GM21619 (cell line): ENCODE measurements around the gene ABAT.
"Not testable (repeated sequence)": the region's sequence is repeated elsewhere in the genome, so short reads cannot be mapped to it uniquely, and the experiment has no call there.

Source experiments
- ATAC-seq: cut with Tn5 transposase; IDR thresholded peaks from one replicate; pipeline ENCODE4 v1.9.1; 2021; ENCODE audit not compliant: unreplicated experiment

ABAT gene

GRCh38 chr16:8648877-8649276 lies 25.5 kb upstream of the ABAT start:
- no peak for ATAC-seq

- ATAC-seq: no peak
These were observed 24.4 kb upstream of the ABAT start for GRCh38 chr16:8649829-8650554.

- ATAC-seq: not testable (repeated sequence)
These were observed 22.5 kb upstream of the ABAT start for GRCh38 chr16:8651958-8652357.

- ATAC-seq: peak; percentile 74
These were observed 19.2 kb upstream of the ABAT start for GRCh38 chr16:8655184-8655717.

GRCh38 chr16:8656376-8656775 lies 18.0 kb upstream of the ABAT start:
- no peak for ATAC-seq

- peak; percentile 56 for ATAC-seq
These were observed 13.5 kb upstream of the ABAT start for GRCh38 chr16:8660841-8661301.

GRCh38 chr16:8661703-8662102 lies 12.7 kb upstream of the ABAT start:
- ATAC-seq: no peak

- ATAC-seq: no peak
These were observed 11.0 kb upstream of the ABAT start for GRCh38 chr16:8663192-8664089.

- ATAC-seq: no peak
These were observed 8.9 kb upstream of the ABAT start for GRCh38 chr16:8665529-8665928.

- no peak for ATAC-seq
These were observed 6.9 kb upstream of the ABAT start for GRCh38 chr16:8667492-8667891.

GRCh38 chr16:8668113-8668512 lies 6.3 kb upstream of the ABAT start:
- no peak for ATAC-seq

- no peak for ATAC-seq
These were observed 4.9 kb upstream of the ABAT start for GRCh38 chr16:8669481-8669880.

GRCh38 chr16:8670014-8670560 lies 4.3 kb upstream of the ABAT start:
- ATAC-seq: no peak

- ATAC-seq: peak; percentile 38
These were observed 605 bp upstream of the ABAT start for GRCh38 chr16:8673611-8674412.

GRCh38 chr16:8675183-8676159 lies 1.1 kb downstream of the ABAT start:
- ATAC-seq: no peak

- no peak for ATAC-seq
These were observed 1.7 kb downstream of the ABAT start for GRCh38 chr16:8676160-8676547.

- no peak for ATAC-seq
These were observed 2.4 kb downstream of the ABAT start for GRCh38 chr16:8676737-8677375.

- ATAC-seq: no peak
These were observed 3.1 kb downstream of the ABAT start for GRCh38 chr16:8677481-8677880.
